Colonic mucosa (tissue), 4 donors: Measurements from ENCODE around the gene YBX2. TPM values are rescaled to one million over a fixed set of nuclear protein-coding genes. Genes with fewer than 3 reads are reported as not detected.
"Not testable (repeated sequence)": the region's sequence is repeated elsewhere in the genome, so short reads cannot be mapped to it uniquely, and the experiment has no call there.

ENCODE experiments used
- DNase-seq: peaks from one replicate; pipeline ENCODE4 v3.0.0-alpha.2; 2020
- H3K27ac ChIP-seq: fragments of 200-600 bp; one replicate; pipeline ENCODE4 v1.8.0; 2021
- H3K27me3 ChIP-seq: fragments of 200-600 bp; one replicate; pipeline ENCODE4 v1.8.0; 2021
- H3K36me3 ChIP-seq: fragments of 200-600 bp; one replicate; pipeline ENCODE4 v1.8.0; 2021
- H3K4me1 ChIP-seq: fragments of 200-600 bp; one replicate; pipeline ENCODE4 v1.8.0; 2021; ENCODE audit warnings: mild to moderate bottlenecking
- H3K4me3 ChIP-seq: fragments of 200-600 bp; one replicate; pipeline ENCODE4 v1.8.0; 2021
- H3K9ac ChIP-seq, 2 donors: one replicate each; pipeline ENCODE4 v1.7.0; 2013; ENCODE audit warnings: control low read depth in 2 of 2, low read depth in 2 of 2, low read length in 2 of 2
- H3K9me3 ChIP-seq: fragments of 200-600 bp; one replicate; pipeline ENCODE4 v1.8.0; 2021
- intact Hi-C: fragments of 100-400 bp; cut with DNase I; formaldehyde crosslinking; loops from one replicate; pipeline ENCODE4 v1.14.1; 2022
- total RNA-seq, 2 donors: library from RNA; stranded (reverse); fragmentation: NEBNext Ultra II Directional in 1 of 2; extraction: Animal tissue kit (Norgen Biotek cat#: 25700) in 1 of 2; gene quantifications; one replicate each; pipeline ENCODE4 v1.2.1, GENCODE V29; 2021
- TF ChIP-seq, protein P1 (sequence below): fragments of 200-600 bp; IDR thresholded peaks from one replicate; pipeline ENCODE4 v1.8.0; 2022; ENCODE audit warnings: antibody characterized with exemption, mild to moderate bottlenecking
- donor health status: healthy.
- donor health status: DM: no; HTN: no; CAD: no.
- donor health status: DM: no; HTN: no; CAD: no.

The YBX2 gene
- total RNA-seq, 2 donors from 2014 or later = 22.1 to 40.4 TPM

DNA sequence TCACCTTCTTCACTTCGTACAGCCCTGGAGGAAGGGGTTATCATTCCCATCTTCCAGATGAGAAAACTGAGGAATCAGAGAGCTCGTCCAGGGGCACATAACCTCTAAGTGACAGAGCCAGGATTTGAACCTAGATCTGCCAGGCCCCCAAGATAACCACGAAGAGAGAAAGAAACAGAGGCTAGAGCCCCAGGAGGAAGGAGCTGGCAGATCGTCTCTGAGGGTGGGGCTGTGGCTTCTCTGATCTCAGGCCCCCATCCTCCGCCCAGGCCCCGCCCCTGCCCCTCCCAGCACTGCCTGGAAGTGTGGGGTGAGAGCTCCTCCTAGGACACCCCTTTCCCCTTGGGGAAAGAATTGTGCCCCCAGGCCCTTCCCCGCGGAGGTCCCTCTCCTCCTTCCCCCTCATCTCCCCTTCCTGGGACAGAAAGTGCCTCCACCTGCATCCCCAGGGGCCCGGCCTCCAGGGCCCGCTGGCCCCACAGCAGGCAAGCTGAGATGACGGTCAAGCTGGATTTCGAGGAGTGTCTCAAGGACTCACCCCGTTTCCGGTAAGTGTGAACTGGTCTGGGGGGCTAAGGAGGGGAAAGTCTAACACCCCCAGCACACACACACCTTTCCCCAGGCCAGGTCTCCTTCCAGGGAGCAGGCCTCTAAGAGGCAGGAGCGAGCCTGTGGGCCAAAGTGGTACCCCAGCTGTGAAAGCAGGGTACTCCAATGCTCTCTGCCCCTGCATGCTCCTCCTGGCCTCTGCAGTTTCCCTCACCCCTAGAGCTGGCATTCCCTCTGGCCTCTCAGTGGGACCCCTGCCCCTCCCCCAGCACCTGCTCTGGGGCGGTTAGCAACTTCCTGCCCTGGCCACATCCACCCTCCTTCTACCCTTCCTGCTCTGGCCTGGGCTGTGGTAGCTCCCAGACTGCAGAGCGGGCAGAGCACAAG, 42.1 kb upstream of the YBX2 start, which contains the start of gene ACAP1:
Gene ACAP1 (plus strand): TSS at position 290 of the 936 bp plus-strand sequence. CDS start 206 bp downstream, at position 496.
- Histone ChIP-seq H3K9ac (peak within 1 kb of the TSS; percentile 27 to 64), H3K27ac (peak within 1 kb of the TSS; percentile 24), H3K4me3 (peak within 1 kb of the TSS; percentile 27), H3K36me3 (no peaks in the 10 kb centered on the region), H3K27me3 (no peaks in the 10 kb centered on the region), H3K4me1 (no peaks in the 10 kb centered on the region), H3K9me3 (no peaks in the 10 kb centered on the region)
- TF ChIP-seq, protein P1, sequence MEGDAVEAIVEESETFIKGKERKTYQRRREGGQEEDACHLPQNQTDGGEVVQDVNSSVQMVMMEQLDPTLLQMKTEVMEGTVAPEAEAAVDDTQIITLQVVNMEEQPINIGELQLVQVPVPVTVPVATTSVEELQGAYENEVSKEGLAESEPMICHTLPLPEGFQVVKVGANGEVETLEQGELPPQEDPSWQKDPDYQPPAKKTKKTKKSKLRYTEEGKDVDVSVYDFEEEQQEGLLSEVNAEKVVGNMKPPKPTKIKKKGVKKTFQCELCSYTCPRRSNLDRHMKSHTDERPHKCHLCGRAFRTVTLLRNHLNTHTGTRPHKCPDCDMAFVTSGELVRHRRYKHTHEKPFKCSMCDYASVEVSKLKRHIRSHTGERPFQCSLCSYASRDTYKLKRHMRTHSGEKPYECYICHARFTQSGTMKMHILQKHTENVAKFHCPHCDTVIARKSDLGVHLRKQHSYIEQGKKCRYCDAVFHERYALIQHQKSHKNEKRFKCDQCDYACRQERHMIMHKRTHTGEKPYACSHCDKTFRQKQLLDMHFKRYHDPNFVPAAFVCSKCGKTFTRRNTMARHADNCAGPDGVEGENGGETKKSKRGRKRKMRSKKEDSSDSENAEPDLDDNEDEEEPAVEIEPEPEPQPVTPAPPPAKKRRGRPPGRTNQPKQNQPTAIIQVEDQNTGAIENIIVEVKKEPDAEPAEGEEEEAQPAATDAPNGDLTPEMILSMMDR = no peak
- DNase-seq = peak; percentile 65
- intact Hi-C loops = no loop called here

DNA sequence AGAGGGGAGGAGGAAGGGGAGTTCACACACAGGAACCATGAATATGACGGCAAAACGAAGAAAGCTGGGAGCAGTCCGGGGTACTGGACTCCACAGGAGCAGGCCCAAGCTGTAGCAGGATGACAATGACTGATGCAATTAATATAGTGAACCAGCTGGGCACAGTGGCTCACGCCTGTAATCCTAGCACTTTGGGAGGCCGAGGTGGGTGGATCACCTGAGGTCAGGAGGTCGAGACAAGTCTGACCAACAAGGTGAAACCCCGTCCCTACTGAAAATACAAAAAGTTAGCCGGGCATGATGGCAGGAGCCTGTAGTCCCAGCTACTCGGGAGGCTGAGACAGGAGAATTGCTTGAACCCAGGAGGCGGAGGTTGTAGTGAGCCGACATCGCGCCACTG, 41.3 kb upstream of the YBX2 start:
- H3K9me3 ChIP-seq, H3K4me1 ChIP-seq, H3K27ac ChIP-seq, DNase-seq, H3K27me3 ChIP-seq, H3K9ac ChIP-seq, intact Hi-C loops, H3K36me3 ChIP-seq, H3K4me3 ChIP-seq: not testable (repeated sequence)

DNA sequence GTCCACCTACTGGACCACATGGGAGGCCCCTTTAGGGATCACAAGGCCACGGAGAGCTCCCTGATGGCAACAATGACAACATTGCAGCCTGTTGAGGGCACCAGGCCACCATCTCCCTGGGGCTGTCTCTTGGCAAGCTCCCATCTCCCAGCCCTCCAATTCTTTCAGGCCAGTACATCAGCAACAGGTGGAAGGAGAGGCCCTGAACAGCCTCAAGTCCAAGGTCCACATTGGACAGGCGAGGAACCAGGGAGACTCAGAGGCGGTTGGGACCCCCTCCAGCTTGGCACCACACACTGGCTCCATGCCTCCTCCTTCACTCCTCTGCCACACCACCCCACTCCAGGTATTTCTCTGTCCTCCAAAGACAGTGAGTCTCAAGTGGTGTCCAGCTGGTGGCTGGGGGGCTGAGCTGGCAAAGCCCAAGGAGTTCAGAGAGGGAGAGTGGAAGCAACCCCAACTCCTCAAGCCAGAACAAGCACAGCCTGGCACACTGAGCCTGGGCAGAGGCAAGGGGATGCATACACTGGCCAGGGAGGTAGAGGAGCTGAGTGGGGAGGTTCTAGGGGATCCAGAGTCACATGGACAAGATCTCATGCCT, 40.6 kb upstream of the YBX2 start:
- Histone ChIP-seq H3K4me1 (no peaks in the 10 kb centered on the region), H3K36me3 (no peaks in the 10 kb centered on the region), H3K27me3 (no peaks in the 10 kb centered on the region), H3K9me3 (no peaks in the 10 kb centered on the region), H3K4me3 (no peak overlapping the region), H3K27ac (no peak overlapping the region), H3K9ac (no peak overlapping the region)
- DNase-seq = no peak
- TF ChIP-seq, protein P1 = no peak
- intact Hi-C loops = no loop called here

DNA sequence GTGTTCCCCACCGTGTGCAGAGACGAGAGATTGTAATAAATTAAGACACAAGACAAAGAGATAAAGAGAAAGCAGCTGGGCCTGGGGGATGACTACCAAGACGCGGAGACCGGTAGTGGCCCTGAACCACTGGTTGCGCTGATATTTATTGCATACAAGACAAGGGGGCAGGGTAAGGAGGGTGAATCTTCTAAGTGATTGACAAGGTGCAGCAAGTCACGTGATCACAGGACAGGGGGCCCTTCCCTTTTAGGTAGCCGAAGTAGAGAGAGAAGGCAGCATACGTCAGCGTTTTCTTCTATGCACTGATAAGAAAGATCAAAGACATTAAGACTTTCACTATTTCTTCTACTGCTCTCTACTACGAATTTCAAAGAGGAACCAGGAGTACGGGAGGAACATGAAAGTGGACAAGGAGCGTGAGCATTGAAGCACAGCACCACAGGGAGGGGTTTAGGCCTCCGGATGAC, 38.2 kb upstream of the YBX2 start:
- intact Hi-C loops, H3K4me1 ChIP-seq: not testable (repeated sequence)

DNA sequence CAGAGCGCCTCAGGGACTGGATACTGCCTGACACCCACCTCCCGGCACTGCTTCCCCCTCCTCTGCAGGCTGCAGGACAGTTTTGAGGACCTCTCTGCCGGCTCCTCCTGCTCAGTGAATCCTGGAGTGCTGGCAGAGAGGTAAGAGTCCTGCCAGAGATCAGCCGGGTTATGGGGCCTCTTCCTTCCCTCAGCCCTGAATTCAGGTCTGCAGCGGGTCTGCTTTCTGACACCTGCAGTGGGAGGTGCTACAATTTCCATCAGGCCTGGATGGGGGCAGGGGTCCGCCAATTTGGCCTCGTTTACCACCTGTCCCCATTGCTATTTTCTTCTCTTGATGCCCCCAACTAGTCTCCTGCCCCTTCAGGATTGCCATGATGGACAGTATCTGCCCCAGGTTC, 37.7 kb upstream of the YBX2 start:
- no peaks in the 10 kb centered on the region for H3K36me3 ChIP-seq
- peaks cover 10% of the 10 kb centered on the region for H3K4me1 ChIP-seq
- no peaks in the 10 kb centered on the region for H3K27me3 ChIP-seq
- no peak overlapping the region for H3K9ac ChIP-seq
- H3K27ac ChIP-seq = no peak overlapping the region
- H3K9me3 ChIP-seq = no peaks in the 10 kb centered on the region
- intact Hi-C loops = no loop called here
- TF ChIP-seq, protein P1 = no peak
- no peak overlapping the region for H3K4me3 ChIP-seq
- no peak for DNase-seq

More for the DNA sequence above, 38.2 kb upstream of the YBX2 start:
- H3K27me3 ChIP-seq, H3K36me3 ChIP-seq, H3K4me3 ChIP-seq, H3K9me3 ChIP-seq, H3K9ac ChIP-seq, H3K27ac ChIP-seq, DNase-seq: not testable (repeated sequence)

DNA sequence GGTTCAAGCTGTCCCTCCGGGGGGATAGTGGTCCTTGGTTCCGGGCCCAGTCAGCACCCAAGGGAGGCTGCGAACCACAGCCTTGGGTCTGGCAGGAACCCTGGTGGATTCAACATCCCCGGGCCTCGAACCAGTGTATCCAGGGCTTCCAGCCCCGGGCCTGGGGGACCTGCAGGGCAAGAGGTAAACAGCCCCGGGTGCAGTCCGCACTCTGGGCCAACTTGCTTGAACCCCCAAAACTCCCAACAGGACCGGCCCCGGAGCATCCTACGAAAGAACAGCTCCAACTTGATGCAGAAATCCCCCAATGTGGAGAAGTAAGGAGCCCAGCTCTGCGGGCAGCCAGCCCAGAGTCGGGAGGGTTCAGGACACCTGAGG, 36.2 kb upstream of the YBX2 start:
- intact Hi-C loops = no loop called here
- Histone ChIP-seq H3K9me3 (no peaks in the 10 kb centered on the region), H3K27me3 (no peaks in the 10 kb centered on the region), H3K27ac (no peak overlapping the region), H3K4me1 (peaks cover 10% of the 10 kb centered on the region), H3K9ac (peak overlapping the region; percentile 26 to 70), H3K4me3 (peak overlapping the region; percentile 94), H3K36me3 (no peaks in the 10 kb centered on the region)
- TF ChIP-seq, protein P1 = no peak
- DNase-seq = no peak
